Measurements from ENCODE around the gene SIT1.
A peak's percentile ranks its signal among the peaks of the same experiment; 100 is the strongest.
"Not testable (repeated sequence)": the region's sequence is repeated elsewhere in the genome, so short reads cannot be mapped to it uniquely, and the experiment has no call there.

Gene SIT1

GRCh38 chr9:35637427-35637955, 13.2 kb downstream of the SIT1 start:
- DNase-seq (ENCODE audit: low read depth in 4 of 4, low spot score in 1 of 4), result not testable (repeated sequence)

- DNase-seq (ENCODE audit: low read depth in 4 of 4, low spot score in 1 of 4), result not testable (repeated sequence)
Observed at GRCh38 chr9:35636877-35637246, 13.9 kb downstream of the SIT1 start.

GRCh38 chr9:35636135-35636876, 14.4 kb downstream of the SIT1 start:
- no peak for DNase-seq (ENCODE audit: low read depth in 4 of 4, low spot score in 1 of 4)

- DNase-seq (ENCODE audit: low read depth in 4 of 4, low spot score in 1 of 4), result no peak
Observed at GRCh38 chr9:35635730-35636129, 15.0 kb downstream of the SIT1 start.

- DNase-seq (ENCODE audit: low read depth in 4 of 4, low spot score in 1 of 4), result no peak
Observed at GRCh38 chr9:35629597-35629996, 21.1 kb downstream of the SIT1 start.

- no peak for DNase-seq (ENCODE audit: low read depth in 4 of 4, low spot score in 1 of 4)
Observed at GRCh38 chr9:35628389-35628991, 22.2 kb downstream of the SIT1 start.

- no peak for DNase-seq (ENCODE audit: low read depth in 4 of 4, low spot score in 1 of 4)
Observed at GRCh38 chr9:35627575-35627974, 23.2 kb downstream of the SIT1 start.

- DNase-seq (ENCODE audit: low read depth in 4 of 4, low spot score in 1 of 4), result no peak
Observed at GRCh38 chr9:35619800-35620158, 31.0 kb downstream of the SIT1 start.

GRCh38 chr9:35618854-35619799, 31.6 kb downstream of the SIT1 start:
- DNase-seq (ENCODE audit: low read depth in 4 of 4, low spot score in 1 of 4), result peak in 1 of 4 experiments; percentile 19

GRCh38 chr9:35618325-35618727, 32.4 kb downstream of the SIT1 start, which contains the start of gene CD72:
CD72 (minus strand) TSS chr9:35618413; CDS start chr9:35618303, 110 bp downstream.
- no peak for DNase-seq (ENCODE audit: low read depth in 4 of 4, low spot score in 1 of 4)

- no peak for DNase-seq (ENCODE audit: low read depth in 4 of 4, low spot score in 1 of 4)
Observed at GRCh38 chr9:35617548-35617947, 33.2 kb downstream of the SIT1 start.

- peak in 2 of 4 experiments; percentile 32 to 48 for DNase-seq (ENCODE audit: low read depth in 4 of 4, low spot score in 1 of 4)
Observed at GRCh38 chr9:35616681-35617459, 33.9 kb downstream of the SIT1 start.

GRCh38 chr9:35615981-35616680, 34.6 kb downstream of the SIT1 start:
- no peak for DNase-seq (ENCODE audit: low read depth in 4 of 4, low spot score in 1 of 4)

- no peak for DNase-seq (ENCODE audit: low read depth in 4 of 4, low spot score in 1 of 4)
Observed at GRCh38 chr9:35612843-35613242, 37.9 kb downstream of the SIT1 start.

GRCh38 chr9:35612066-35612465, 38.7 kb downstream of the SIT1 start:
- not testable (repeated sequence) for DNase-seq (ENCODE audit: low read depth in 4 of 4, low spot score in 1 of 4)

- DNase-seq (ENCODE audit: low read depth in 4 of 4, low spot score in 1 of 4), result peak in 3 of 4 experiments; percentile 33 to 43 (median 34)
Observed at GRCh38 chr9:35611230-35611797, 39.4 kb downstream of the SIT1 start.

- no peak for DNase-seq (ENCODE audit: low read depth in 4 of 4, low spot score in 1 of 4)
Observed at GRCh38 chr9:35609820-35610163, 40.9 kb downstream of the SIT1 start.

GRCh38 chr9:35609001-35609819, 41.5 kb downstream of the SIT1 start:
- no peak for DNase-seq (ENCODE audit: low read depth in 4 of 4, low spot score in 1 of 4)

- DNase-seq (ENCODE audit: low read depth in 4 of 4, low spot score in 1 of 4), result no peak
Observed at GRCh38 chr9:35608221-35608620, 42.5 kb downstream of the SIT1 start.

Data from stimulated activated CD4-positive, alpha-beta T cell treated with anti-CD3 and anti-CD28 coated beads, Interleukin-1b, Interleukin-23, amount 100 ng/mL, for 24 hours (primary cell).